ENCODE measurements around the gene CACNA2D2. TPM values are rescaled to one million over a fixed set of nuclear protein-coding genes. Genes with fewer than 3 reads are reported as not detected.

Gene CACNA2D2
- total and polyA plus RNA-seq, 2 of the 13 experiments (the other 11 are each of a cell fraction or from before 2014, with no cell fraction given), result not detected

- TF ChIP-seq, protein P1, sequence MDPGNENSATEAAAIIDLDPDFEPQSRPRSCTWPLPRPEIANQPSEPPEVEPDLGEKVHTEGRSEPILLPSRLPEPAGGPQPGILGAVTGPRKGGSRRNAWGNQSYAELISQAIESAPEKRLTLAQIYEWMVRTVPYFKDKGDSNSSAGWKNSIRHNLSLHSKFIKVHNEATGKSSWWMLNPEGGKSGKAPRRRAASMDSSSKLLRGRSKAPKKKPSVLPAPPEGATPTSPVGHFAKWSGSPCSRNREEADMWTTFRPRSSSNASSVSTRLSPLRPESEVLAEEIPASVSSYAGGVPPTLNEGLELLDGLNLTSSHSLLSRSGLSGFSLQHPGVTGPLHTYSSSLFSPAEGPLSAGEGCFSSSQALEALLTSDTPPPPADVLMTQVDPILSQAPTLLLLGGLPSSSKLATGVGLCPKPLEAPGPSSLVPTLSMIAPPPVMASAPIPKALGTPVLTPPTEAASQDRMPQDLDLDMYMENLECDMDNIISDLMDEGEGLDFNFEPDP (CRISPR knock-in tag; conservative IDR thresholded peaks at IDR 0.05), result no peak
- TF ChIP-seq RELA (CRISPR knock-in tag; IDR thresholded peaks at IDR 0.05), result peak; percentile 73; the same call in 1 of the 2 replicates
- TF ChIP-seq POGZ (CRISPR knock-in tag; IDR thresholded peaks at IDR 0.05), result no peak; the same call in 1 of the 2 replicates
- no peak for TF ChIP-seq TSC22D2 (CRISPR knock-in tag; IDR thresholded peaks at IDR 0.05; ENCODE audit: borderline replicate concordance)
- peak; percentile 13; the same call in 1 of the 2 replicates for TF ChIP-seq GFI1 (CRISPR knock-in tag; IDR thresholded peaks at IDR 0.05; ENCODE audit: borderline replicate concordance)
- TF ChIP-seq ZNF383 (CRISPR knock-in tag; IDR thresholded peaks at IDR 0.05; ENCODE audit: borderline replicate concordance), result no peak
- TF ChIP-seq IRF9 (CRISPR knock-in tag; IDR thresholded peaks at IDR 0.05; ENCODE audit: borderline replicate concordance), result peak; percentile 77; the same call in 1 of the 2 replicates
- TF ChIP-seq GATA4 (IDR thresholded peaks at IDR 0.05; ENCODE audit: borderline replicate concordance, low read depth), result peak; percentile 56
- no peak for TF ChIP-seq CEBPG (CRISPR knock-in tag; IDR thresholded peaks at IDR 0.05)
- TF ChIP-seq DNMT1 (CRISPR knock-in tag; IDR thresholded peaks at IDR 0.05), result peak; percentile 3; the same call in 1 of the 2 replicates
- TF ChIP-seq, protein P2, sequence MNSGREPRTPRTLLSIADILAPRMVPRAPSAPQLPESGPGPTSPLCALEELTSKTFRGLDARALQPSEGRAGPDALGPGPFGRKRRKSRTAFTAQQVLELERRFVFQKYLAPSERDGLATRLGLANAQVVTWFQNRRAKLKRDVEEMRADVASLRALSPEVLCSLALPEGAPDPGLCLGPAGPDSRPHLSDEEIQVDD (CRISPR knock-in tag; IDR thresholded peaks at IDR 0.05; ENCODE audit: borderline replicate concordance), result 0 out of 2 replicates have a peak, but pooled peaks have one; percentile 24
- TF ChIP-seq ZNF121 (CRISPR knock-in tag; IDR thresholded peaks at IDR 0.05), result no peak
- TF ChIP-seq MTA1 (CRISPR knock-in tag; IDR thresholded peaks at IDR 0.05; ENCODE audit: borderline replicate concordance), result peak; percentile 68; the same call in 1 of the 2 replicates
- 0 out of 2 replicates have a peak, but pooled peaks have one; percentile 4 for TF ChIP-seq GPN1 (CRISPR knock-in tag; IDR thresholded peaks at IDR 0.05; ENCODE audit: borderline replicate concordance)
- peak; percentile 62 for TF ChIP-seq TBX2 (CRISPR knock-in tag; IDR thresholded peaks at IDR 0.05; ENCODE audit: borderline replicate concordance)
- peak; percentile 36 for TF ChIP-seq TBL1XR1 (IDR thresholded peaks at IDR 0.05; ENCODE audit: borderline replicate concordance, low read length, partially characterized antibody)
- TF ChIP-seq ZSCAN25 (CRISPR knock-in tag; IDR thresholded peaks at IDR 0.05), result peak; percentile 51; the same call in 1 of the 2 replicates
- peak; percentile 77; the same call in 1 of the 2 replicates for TF ChIP-seq SNAI1 (CRISPR knock-in tag; IDR thresholded peaks at IDR 0.05; ENCODE audit: borderline replicate concordance)
- TF ChIP-seq BRCA1 (CRISPR knock-in tag; IDR thresholded peaks at IDR 0.05), result no peak; the same call in 1 of the 2 replicates
- no peak for TF ChIP-seq ATRX (CRISPR knock-in tag; IDR thresholded peaks at IDR 0.05; ENCODE audit: borderline replicate concordance)
- TF ChIP-seq NCOA5 (CRISPR knock-in tag; IDR thresholded peaks at IDR 0.05), result no peak
- TF ChIP-seq SNAPC2 (CRISPR knock-in tag; IDR thresholded peaks at IDR 0.05), result peak; percentile 72; the same call in 1 of the 2 replicates
- TF ChIP-seq ZNF235 (CRISPR knock-in tag; IDR thresholded peaks at IDR 0.05; ENCODE audit: borderline replicate concordance), result peak; percentile 94; the same call in 1 of the 2 replicates
- TF ChIP-seq AGO1 (IDR thresholded peaks at IDR 0.05; ENCODE audit: low read depth, low read length, poor library complexity, severe bottlenecking), result no peak
- TF ChIP-seq, protein P3, sequence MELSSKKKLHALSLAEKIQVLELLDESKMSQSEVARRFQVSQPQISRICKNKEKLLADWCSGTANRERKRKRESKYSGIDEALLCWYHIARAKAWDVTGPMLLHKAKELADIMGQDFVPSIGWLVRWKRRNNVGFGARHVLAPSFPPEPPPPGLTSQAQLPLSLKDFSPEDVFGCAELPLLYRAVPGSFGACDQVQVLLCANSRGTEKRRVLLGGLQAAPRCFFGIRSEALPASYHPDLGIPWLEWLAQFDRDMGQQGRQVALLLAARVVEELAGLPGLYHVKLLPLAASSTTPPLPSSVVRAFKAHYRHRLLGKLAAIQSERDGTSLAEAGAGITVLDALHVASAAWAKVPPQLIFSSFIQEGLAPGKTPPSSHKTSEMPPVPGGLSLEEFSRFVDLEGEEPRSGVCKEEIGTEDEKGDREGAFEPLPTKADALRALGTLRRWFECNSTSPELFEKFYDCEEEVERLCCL (CRISPR knock-in tag; IDR thresholded peaks at IDR 0.05; ENCODE audit: borderline replicate concordance), result no peak; the same call in 1 of the 2 replicates
- TF ChIP-seq TMF1 (CRISPR knock-in tag; IDR thresholded peaks at IDR 0.05; ENCODE audit: low read depth), result peak; percentile 91
These were observed 166.1 kb downstream of the CACNA2D2 start (continued) for GRCh38 chr3:50337175-50337861.

Measured in HepG2 (cell line).